SK-N-SH (cell line): ENCODE measurements around the gene TRPV6.

Experiments
- FOXM1 ChIP-seq: IDR thresholded peaks from 2 replicates; pipeline ENCODE4 v1.4.0; 2012; ENCODE audit warnings: low read depth, mild to moderate bottlenecking
- MXI1 ChIP-seq: IDR thresholded peaks from 2 replicates; pipeline ENCODE4 v1.6.1; 2012; ENCODE audit warnings: mild to moderate bottlenecking, low read depth, low read length, improper control_type of control experiment
- NFIC ChIP-seq: IDR thresholded peaks from 2 replicates; pipeline ENCODE4 v1.4.0; 2012; ENCODE audit warnings: borderline replicate concordance
- POLR2AphosphoS5 ChIP-seq: IDR thresholded peaks from 2 replicates; pipeline ENCODE4 v1.6.1; 2012; ENCODE audit warnings: low read depth, low read length
- RAD21 ChIP-seq: IDR thresholded peaks from 2 replicates; pipeline ENCODE4 v1.6.1; 2012; ENCODE audit warnings: mild to moderate bottlenecking, low read length
- TF ChIP-seq, protein P1 (sequence below): fragments of 200-600 bp; sonication (generic); IDR thresholded peaks from 2 replicates; pipeline ENCODE4 v1.6.1; 2017; ENCODE audit warnings: antibody characterized with exemption, mild to moderate bottlenecking, moderate library complexity

DNA sequence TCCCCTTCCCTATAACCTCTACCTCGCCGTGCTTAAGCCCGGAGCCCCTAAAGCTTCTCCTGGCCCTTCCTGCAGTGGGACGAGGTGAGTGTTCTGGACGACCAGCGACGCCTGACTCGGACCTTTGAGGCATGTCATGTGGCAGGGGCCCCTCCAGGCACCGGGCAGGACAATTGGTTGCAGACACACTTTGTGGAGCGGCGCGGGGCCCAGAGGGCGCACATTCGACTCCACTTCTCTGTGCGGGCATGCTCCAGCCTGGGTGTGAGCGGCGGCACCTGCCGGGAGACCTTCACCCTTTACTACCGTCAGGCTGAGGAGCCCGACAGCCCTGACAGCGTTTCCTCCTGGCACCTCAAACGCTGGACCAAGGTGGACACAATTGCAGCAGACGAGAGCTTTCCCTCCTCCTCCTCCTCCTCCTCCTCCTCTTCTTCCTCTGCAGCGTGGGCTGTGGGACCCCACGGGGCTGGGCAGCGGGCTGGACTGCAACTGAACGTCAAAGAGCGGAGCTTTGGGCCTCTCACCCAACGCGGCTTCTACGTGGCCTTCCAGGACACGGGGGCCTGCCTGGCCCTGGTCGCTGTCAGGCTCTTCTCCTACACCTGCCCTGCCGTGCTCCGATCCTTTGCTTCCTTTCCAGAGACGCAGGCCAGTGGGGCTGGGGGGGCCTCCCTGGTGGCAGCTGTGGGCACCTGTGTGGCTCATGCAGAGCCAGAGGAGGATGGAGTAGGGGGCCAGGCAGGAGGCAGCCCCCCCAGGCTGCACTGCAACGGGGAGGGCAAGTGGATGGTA is 21.5 kb downstream of the TRPV6 start:
- TF ChIP-seq NFIC = no peak
- TF ChIP-seq POLR2AphosphoS5 = no peak
- TF ChIP-seq MXI1 = no peak
- TF ChIP-seq, protein P1, sequence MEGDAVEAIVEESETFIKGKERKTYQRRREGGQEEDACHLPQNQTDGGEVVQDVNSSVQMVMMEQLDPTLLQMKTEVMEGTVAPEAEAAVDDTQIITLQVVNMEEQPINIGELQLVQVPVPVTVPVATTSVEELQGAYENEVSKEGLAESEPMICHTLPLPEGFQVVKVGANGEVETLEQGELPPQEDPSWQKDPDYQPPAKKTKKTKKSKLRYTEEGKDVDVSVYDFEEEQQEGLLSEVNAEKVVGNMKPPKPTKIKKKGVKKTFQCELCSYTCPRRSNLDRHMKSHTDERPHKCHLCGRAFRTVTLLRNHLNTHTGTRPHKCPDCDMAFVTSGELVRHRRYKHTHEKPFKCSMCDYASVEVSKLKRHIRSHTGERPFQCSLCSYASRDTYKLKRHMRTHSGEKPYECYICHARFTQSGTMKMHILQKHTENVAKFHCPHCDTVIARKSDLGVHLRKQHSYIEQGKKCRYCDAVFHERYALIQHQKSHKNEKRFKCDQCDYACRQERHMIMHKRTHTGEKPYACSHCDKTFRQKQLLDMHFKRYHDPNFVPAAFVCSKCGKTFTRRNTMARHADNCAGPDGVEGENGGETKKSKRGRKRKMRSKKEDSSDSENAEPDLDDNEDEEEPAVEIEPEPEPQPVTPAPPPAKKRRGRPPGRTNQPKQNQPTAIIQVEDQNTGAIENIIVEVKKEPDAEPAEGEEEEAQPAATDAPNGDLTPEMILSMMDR = no peak
- TF ChIP-seq FOXM1 = no peak
- no peak for TF ChIP-seq RAD21
